Lower leg skin (tissue), 3 donors: ENCODE measurements around the gene SPACA4.

ENCODE experiments used
- CTCF ChIP-seq, 3 donors: fragments of 450-650 bp; IDR thresholded peaks; one replicate each; pipeline ENCODE4 v1.5.1; 2016; ENCODE audit warnings: antibody characterized with exemption in 3 of 3, mild to moderate bottlenecking in 3 of 3, moderate library complexity in 2 of 3
- POLR2A ChIP-seq, 2 donors: fragments of 450-650 bp; IDR thresholded peaks; one replicate each; pipeline ENCODE4 v1.6.1; 2016 to 2017; ENCODE audit warnings: antibody characterized with exemption in 2 of 2, mild to moderate bottlenecking in 1 of 2, moderate library complexity in 1 of 2

- TF ChIP-seq CTCF (IDR thresholded peaks at IDR 0.05), result no peak
- no peak for TF ChIP-seq POLR2A (IDR thresholded peaks at IDR 0.05)
Observed at GRCh38 chr19:48560095-48560530, 46.4 kb upstream of the SPACA4 start.
